Suppressor macrophage treated with lipopolysaccharide for 4 hours (primary cell): ENCODE results near the gene CCDC14.
"Not testable (repeated sequence)": the region's sequence is repeated elsewhere in the genome, so short reads cannot be mapped to it uniquely, and the experiment has no call there.

Experiments used
- DNase-seq: peaks from one replicate; pipeline ENCODE4 v3.0.0-alpha.2; 2020

Gene CCDC14, protein sequence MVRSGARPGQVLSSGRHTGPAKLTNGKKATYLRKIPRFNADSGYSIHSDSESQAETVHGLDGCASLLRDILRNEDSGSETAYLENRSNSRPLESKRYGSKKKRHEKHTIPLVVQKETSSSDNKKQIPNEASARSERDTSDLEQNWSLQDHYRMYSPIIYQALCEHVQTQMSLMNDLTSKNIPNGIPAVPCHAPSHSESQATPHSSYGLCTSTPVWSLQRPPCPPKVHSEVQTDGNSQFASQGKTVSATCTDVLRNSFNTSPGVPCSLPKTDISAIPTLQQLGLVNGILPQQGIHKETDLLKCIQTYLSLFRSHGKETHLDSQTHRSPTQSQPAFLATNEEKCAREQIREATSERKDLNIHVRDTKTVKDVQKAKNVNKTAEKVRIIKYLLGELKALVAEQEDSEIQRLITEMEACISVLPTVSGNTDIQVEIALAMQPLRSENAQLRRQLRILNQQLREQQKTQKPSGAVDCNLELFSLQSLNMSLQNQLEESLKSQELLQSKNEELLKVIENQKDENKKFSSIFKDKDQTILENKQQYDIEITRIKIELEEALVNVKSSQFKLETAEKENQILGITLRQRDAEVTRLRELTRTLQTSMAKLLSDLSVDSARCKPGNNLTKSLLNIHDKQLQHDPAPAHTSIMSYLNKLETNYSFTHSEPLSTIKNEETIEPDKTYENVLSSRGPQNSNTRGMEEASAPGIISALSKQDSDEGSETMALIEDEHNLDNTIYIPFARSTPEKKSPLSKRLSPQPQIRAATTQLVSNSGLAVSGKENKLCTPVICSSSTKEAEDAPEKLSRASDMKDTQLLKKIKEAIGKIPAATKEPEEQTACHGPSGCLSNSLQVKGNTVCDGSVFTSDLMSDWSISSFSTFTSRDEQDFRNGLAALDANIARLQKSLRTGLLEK

DNA sequence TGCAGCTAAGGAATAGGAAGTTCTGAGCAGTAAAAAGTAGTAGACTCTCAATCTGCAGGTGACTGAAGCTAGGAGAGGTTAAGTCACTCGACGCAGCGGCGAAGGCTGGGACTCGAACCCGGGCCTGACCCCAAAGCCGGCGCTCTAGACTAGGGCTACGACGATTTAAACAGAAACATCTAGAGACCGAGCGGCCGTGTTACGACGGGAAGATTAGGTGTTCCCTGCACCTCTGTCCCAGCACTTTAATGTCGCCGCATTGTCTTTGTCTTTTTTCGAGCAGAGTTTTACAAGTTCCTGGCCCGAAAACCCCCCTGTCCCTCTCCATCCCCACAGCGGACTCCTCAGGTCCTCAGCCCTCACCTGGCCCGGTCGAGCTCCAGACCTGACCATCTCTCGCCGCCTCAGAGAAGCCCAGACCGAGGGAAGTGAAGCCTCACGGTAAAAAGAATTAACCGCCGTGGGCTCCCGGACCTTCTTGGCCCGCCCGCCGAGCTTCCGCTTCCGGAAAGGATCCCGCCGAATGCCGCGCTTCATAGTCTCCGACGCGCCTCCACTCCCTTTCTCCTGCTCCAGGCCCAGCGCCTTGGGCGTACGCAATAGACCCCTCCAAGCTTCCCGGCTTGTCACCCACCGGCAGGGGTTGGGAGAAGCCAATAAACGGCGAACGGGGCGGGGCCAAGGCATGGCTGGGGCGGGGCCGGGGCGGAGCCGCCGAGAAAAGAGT, at the start of gene CCDC14:
TSS of gene CCDC14 (minus strand) at position 449 of the 727 bp plus-strand sequence. CDS start at position 393, 56 bp downstream.
- DNase-seq: peak; percentile 94

DNA sequence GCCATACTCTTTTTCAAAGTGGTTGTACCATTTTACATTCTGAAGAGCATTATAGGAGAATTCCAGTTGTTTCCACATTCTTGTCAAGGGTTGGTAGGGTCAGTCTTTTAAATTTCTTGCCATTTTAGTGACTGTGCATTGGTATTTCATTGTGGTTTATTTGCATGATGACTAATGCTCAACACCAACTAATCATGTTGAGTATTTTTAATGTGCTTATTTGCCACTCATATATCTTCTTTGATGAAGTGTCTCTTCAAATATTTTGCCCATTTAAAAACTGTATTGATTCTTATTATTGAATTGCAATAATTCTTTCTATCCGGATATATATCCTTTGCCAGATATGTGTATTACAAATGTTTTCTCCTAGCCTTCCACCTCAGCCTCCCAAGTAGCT, 47.3 kb upstream of the CCDC14 start:
- DNase-seq: not testable (repeated sequence)

DNA sequence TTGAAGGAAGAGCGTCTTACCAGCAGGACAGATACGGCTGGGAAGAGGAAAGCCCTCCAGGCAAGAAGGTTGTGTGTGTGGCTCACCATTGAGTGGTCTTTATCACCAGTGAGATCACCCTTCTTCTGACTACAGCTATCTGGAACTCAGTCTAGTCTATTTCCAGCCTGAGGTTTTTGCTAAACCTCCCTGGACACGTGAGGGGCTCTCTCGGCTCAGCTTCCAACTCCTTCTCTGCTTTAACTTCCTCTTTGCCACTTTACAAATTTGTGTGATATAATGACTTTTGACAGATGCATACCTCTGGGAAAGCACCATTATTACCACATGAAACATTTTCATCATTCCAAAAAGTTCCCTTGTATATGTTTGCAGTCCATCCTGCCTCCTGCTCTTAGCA, 46.2 kb upstream of the CCDC14 start:
- DNase-seq: peak; percentile 6

GRCh38 chr3:124002405-124003079, 41.5 kb upstream of the CCDC14 start:
- not testable (repeated sequence) for DNase-seq

DNA sequence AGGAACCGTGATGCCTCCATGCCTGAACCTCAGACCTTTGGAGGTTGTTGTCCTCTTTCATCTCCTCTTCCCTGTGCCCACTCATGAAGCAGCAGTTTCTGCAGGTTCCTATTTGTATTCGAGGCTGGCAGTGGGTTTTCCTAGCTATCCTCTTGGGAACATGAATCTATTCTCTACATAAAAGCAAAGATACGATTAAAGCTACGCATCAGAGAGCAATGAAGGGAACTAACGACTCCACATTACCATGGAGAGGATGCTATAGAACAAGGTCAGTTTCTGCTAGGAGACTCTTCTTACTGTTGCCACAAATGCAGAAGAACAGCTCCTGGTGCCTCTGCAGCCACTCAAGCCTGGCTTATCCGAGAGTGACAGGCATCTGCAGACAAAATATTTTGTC, 40.3 kb upstream of the CCDC14 start:
- DNase-seq: not testable (repeated sequence)

DNA sequence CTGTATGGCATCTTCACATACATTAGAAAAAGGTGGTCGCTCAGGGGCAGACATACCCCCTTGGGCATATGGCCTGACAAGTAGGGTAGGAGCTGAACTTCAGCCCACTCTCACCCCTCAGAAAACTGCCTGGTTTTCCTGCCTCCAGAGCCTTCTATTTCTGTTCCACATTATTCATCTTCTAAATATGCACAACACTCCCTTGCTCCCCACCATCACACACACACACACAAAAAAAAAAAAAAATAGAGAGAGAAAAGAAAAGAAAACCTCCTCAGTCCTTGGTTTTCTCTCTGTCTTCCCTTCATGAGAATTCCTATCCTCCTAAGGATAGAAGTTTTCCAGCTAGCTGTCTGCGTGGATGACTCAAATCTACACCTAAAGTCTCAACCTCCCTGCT, 36.5 kb upstream of the CCDC14 start:
- no peak for DNase-seq

DNA sequence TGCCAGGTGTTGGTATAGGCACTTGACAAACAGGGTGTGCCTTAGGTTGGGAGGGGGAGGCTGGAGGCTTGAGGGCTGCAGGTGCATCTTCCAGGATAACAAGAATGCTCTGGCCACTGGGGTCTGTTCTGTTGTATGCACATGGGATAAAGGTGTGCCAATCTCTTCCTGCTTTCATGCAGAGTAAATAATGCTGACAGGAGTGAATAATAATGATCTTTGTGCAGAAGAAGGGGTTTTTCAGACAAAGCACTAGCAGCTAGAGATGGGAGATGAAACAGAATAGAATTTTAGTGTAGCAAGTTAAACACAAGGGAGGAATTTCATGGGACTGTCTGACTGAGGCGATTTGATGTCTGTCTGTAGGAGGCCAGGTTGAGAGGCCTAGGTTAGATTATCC, 32.8 kb upstream of the CCDC14 start:
- DNase-seq: no peak

DNA sequence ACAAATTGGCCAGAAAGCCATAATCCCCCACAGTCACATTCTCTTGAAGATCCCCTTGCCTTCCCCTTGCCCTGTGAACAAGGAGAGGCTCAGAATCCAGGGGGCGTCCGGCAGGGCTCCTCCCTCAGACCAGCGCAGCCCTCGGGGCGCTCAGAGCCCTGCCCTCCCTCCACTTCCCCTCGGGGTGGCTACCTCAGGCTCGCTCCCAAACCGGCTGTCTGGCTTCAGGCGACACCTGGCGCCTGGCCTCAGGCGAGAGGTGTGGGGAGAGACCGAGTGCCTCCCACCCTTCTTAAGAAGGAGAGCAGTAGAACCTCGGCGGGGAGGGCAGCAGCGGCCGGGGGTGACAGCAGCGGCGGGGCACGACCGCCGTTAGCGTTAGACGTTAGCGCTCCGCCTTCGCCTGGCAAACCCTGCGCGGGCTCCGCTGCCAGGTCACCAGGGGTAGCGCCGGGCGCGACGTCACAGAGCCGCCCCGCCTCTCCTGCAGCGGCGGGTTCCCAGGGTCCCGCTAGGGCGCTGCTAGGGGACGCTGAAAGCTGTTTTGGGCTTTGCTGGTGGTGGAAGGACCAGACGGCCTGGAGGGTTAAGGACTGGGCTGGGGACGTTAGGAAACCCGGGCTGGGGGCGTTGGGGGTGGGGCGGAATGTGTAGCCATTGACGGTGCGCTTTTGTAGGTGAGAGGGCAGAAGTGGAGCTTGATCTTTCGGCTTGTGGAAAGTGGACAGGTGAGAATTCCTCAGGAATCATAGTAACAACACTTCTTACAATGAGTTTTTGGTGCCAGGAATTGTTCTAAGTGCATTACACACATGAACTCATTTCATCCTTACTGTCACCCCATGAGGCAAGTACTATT, 30.9 kb upstream of the CCDC14 start, which contains the start of gene ROPN1:
TSS of gene ROPN1 (minus strand) at position 395 of the 859 bp plus-strand sequence. CDS start 11,643 bp downstream, outside the sequence.
- DNase-seq: not testable (repeated sequence)

DNA sequence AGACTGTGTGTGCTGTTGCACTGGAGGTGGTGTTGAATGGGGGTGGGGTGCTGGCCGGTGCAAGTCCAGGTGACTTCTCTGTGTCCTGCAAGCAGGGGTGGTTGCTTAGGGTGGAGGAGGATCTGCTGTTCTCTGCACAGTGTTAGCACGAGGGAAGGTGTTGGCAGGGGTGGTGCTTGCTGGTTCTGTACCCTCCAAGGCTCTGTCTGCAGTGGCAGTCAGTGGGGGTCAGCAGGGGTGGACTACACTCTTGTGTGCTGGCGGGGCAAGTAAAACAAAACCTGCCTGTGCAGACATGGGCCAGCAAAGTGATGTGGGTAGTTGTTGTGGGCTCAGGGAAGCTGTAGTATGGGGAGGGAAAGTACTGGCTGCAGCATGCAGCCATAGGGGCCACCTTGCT, 25.4 kb upstream of the CCDC14 start:
- DNase-seq: no peak

GRCh38 chr3:123984957-123985356, 23.9 kb upstream of the CCDC14 start:
- DNase-seq: no peak

DNA sequence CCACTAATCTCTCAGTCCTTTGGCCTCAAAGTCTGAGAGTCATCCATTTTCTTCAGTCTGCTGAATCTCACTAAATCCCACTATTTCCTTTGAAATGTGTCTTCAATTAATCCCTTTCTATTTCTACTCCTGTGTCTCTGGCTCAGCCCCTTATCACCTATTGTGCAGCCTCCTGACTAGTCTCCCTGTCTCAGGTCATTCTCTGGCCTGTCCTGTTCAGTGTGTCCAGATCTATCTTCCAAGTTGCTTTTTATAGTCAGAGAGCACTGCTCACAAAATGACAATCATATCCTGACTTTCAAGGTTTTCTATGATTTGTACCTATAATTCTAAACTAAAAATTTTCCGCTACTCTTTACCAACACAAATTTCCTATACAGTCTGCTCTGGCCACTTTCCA, 23.3 kb upstream of the CCDC14 start:
- DNase-seq: no peak

- not testable (repeated sequence) for DNase-seq
These were observed 20.3 kb upstream of the CCDC14 start for GRCh38 chr3:123981317-123981716.

GRCh38 chr3:123980539-123980938, 19.5 kb upstream of the CCDC14 start:
- no peak for DNase-seq

DNA sequence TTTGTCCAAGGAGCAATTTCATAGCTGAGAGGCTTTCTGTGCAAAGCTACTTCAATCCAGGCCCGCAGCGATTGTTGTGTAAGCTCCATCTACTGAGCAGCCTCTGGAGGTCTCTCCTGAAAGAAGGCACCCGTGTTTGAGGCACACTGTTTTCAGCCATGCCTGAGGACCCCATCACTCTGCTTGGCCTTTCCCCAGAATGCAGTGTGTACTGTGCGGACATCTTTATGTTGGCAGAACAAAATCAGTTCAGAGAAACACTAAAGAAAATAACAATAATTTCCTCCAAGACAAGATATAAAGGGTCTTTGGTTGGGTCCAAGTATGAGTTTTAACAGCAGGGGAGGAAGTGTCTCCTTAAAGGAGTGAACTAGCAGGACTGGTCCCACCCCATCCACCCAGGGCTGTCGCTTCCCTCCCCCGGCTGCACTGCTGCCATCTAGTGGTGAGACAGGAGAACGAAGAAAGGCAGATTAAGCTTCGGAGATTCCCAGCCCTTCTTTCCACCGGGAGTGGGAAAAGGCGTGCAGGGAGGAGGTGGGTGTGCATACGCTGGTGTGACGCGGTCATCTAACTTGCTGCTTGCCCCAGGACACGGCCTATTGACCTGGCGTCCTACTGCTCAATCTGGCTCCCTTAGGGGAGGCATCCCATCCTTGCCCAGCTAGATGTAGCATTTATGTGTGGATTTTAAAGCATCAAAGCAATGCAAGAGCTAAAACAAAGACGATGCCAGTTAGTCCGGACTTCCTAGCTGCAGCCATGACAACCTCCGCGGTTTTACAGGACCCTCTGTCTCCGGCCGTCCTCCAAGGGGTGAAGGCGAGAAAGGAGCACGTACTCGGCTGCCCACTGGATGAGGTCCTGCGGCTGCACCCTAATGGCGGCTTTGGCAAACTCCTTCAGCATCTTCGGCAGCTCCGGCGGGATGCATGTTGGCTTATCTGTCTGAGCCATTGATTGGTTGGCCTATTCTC, 18.8 kb upstream of the CCDC14 start:
- DNase-seq: peak; percentile 21

GRCh38 chr3:123976904-123977303, 15.9 kb upstream of the CCDC14 start:
- not testable (repeated sequence) for DNase-seq

DNA sequence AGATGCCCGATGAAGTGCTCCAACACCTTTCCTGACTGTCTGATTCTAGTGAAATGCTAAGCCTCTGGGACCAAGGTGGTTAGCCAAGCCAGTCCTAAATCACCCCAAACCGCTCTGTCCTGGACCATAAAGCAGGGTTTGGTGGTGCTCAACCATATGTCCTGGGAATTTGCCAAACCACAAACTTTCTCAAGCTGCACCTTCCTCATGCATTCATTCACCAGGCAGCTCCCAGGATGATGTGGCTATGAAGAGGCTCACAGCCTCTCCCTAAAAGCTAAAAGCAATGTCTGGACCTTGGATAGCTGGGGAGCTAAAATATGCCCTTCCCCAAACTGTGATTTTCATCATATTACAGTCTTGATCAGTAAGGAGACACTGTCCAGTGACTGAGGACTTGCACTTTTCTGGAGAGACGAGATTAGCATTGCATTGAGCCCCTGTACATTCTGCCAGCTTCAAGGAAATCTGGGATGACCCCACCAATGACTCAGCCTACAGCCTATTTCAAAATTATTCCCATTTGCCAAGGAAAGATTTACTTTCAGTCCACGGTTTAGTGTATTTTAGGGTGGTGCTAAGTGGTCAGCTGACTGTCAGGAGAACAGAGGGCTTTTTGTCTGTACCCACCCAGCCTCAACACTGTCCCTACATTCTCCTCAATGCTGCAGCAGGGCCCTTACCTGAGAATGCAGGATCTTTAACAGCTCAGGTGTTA, 15.3 kb upstream of the CCDC14 start:
- not testable (repeated sequence) for DNase-seq

DNA sequence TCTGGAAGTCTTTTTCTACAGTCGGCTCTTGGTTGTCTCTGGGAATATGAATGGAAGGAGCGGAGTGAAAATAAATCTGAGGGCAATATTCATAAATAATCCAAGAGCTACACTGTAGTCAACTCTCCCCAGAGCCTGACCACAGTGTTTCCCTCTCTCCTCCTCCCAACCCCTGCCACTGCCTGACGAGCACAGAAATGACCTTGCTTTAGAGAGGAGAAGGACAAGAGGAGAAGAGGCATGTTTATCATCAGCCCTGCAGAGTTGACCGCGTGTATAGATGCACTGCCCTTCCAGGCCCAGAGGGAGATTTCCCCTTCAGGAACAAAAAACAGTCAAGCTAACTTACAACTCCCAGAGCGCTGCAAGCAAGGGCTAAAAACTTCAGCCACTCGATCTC, 14.0 kb upstream of the CCDC14 start:
- DNase-seq: not testable (repeated sequence)

- DNase-seq: no peak
These were observed 10.4 kb upstream of the CCDC14 start for GRCh38 chr3:123971406-123971805.

DNA sequence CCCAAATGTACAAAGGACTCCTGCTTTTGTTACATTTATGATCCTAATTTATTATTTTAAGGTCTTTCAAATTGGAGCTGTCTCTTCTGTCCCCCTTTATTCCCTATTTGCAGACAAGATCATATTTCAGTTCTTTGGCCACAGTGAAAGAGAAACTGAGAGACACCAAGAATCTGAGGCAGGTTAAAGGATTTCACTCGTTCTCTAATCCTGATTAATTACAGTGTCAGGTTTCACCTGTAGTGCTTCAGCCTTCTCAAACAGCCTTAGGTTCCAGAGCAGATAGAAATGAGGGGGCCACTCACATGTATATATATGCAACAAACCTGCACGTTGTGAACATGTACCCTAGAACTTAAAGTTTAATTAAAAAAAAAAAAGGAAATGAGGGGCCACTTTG, 6.2 kb upstream of the CCDC14 start:
- DNase-seq: not testable (repeated sequence)
